Astrocyte (in vitro differentiated cells and primary cell): Measurements from ENCODE around the gene MRNIP. TPM values are rescaled to one million over a fixed set of nuclear protein-coding genes. Genes with fewer than 3 reads are reported as not detected.

Source experiments
- DNase-seq: peaks from one replicate; pipeline ENCODE4 v3.0.0-alpha.2; 2010; ENCODE audit warnings: low read depth
- FAIRE-seq: peaks from 2 replicates; lab custom pipeline; 2011; peaks lifted over from hg19 to GRCh38; lab: Jason Lieb, UNC
- H2AFZ ChIP-seq: 2 replicates; pipeline ENCODE4 v1.6.0; 2012; ENCODE audit warnings: low read depth, low read length, inconsistent platforms
- H3K27ac ChIP-seq: 2 replicates; pipeline ENCODE4 v1.5.1; 2011; ENCODE audit warnings: low read depth, low read length, inconsistent platforms
- H3K27me3 ChIP-seq: 2 replicates; pipeline ENCODE4 v1.6.0; 2011; ENCODE audit warnings: low read length, inconsistent platforms; ENCODE audit not compliant: insufficient read depth
- H3K36me3 ChIP-seq: 2 replicates; pipeline ENCODE4 v1.5.1; 2011; ENCODE audit warnings: low read length, inconsistent platforms; ENCODE audit not compliant: insufficient read depth
- H3K4me1 ChIP-seq: 2 replicates; pipeline ENCODE4 v1.5.1; 2011; ENCODE audit warnings: low read length, inconsistent platforms; ENCODE audit not compliant: insufficient read depth
- H3K4me2 ChIP-seq: 2 replicates; pipeline ENCODE4 v1.6.0; 2012; ENCODE audit warnings: low read length, inconsistent platforms
- H3K4me3 ChIP-seq: 2 replicates; pipeline ENCODE4 v1.5.1; 2011; ENCODE audit warnings: low read depth, mild to moderate bottlenecking, low read length, inconsistent platforms; ENCODE audit not compliant: insufficient read depth
- H3K79me2 ChIP-seq: 2 replicates; pipeline ENCODE4 v1.6.0; 2012; ENCODE audit warnings: mild to moderate bottlenecking, low read length, inconsistent platforms; ENCODE audit not compliant: insufficient read depth
- H3K9ac ChIP-seq: 2 replicates; pipeline ENCODE4 v1.6.0; 2012; ENCODE audit warnings: mild to moderate bottlenecking, low read length, inconsistent platforms
- H3K9me3 ChIP-seq: 2 replicates; pipeline ENCODE4 v1.5.1; 2012; ENCODE audit warnings: low read depth, mild to moderate bottlenecking, low read length, inconsistent platforms; ENCODE audit not compliant: insufficient read depth
- H4K20me1 ChIP-seq: 2 replicates; pipeline ENCODE4 v1.6.0; 2012; ENCODE audit warnings: low read length, inconsistent platforms; ENCODE audit not compliant: insufficient read depth
- H3K27ac Mint-ChIP-seq: one replicate; pipeline ENCODE4 v1.8.0; 2021; ENCODE audit warnings: mild to moderate bottlenecking, mixed read lengths; ENCODE audit not compliant: unreplicated experiment
- H3K27me3 Mint-ChIP-seq: one replicate; pipeline ENCODE4 v1.8.0; 2021; ENCODE audit warnings: low read depth, mixed read lengths; ENCODE audit not compliant: unreplicated experiment
- H3K36me3 Mint-ChIP-seq: one replicate; pipeline ENCODE4 v1.8.0; 2021; ENCODE audit warnings: low read depth, mixed read lengths; ENCODE audit not compliant: unreplicated experiment
- H3K4me1 Mint-ChIP-seq: one replicate; pipeline ENCODE4 v1.8.0; 2021; ENCODE audit warnings: low read depth, mixed read lengths; ENCODE audit not compliant: unreplicated experiment
- H3K4me3 Mint-ChIP-seq: one replicate; pipeline ENCODE4 v1.8.0; 2021; ENCODE audit warnings: mild to moderate bottlenecking, moderate library complexity, mixed read lengths; ENCODE audit not compliant: unreplicated experiment
- H3K9me3 Mint-ChIP-seq: one replicate; pipeline ENCODE4 v1.8.0; 2021; ENCODE audit warnings: mild to moderate bottlenecking, mixed read lengths; ENCODE audit not compliant: unreplicated experiment
- EZH2 ChIP-seq: IDR thresholded peaks from 2 replicates; pipeline ENCODE4 v1.6.1; 2012; ENCODE audit warnings: mild to moderate bottlenecking, low read length, inconsistent platforms; ENCODE audit not compliant: insufficient read depth
- total RNA-seq: library from RNA; stranded (reverse); gene quantifications from 2 replicates; pipeline ENCODE4 v1.2.1, GENCODE V29; 2021
- TF ChIP-seq, protein P1 (sequence below): IDR thresholded peaks from 2 replicates; pipeline ENCODE4 v1.5.1; 2011; ENCODE audit warnings: low read depth, mild to moderate bottlenecking, inconsistent platforms, low read length, moderate library complexity; ENCODE audit not compliant: insufficient read depth

The MRNIP gene
- total RNA-seq, 1 donor from 2014 or later = 20.7 TPM

DNA sequence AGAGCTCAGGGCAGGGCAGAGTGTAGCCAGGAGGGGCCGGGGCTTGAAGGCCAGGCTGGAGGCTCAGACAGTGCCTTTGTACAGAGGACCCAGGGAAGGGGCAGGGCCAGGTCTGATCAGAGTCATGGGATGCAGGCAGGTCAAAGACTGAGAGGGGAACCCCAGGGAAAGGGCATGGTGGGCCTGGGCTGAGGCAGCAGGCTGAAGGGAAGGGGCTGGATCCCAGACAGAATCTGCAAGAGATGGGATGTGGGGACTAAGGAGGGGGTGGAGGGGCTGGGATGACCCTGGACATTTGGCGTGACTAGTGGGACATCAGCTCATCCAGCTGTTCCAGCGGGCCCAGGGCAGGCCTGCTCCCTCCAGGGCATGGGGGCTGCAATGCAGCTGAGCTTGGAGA is 15.5 kb upstream of the MRNIP start:
- Histone ChIP-seq H3K9me3 (no peaks in the 10 kb centered on the region), H4K20me1 (no peaks in the 10 kb centered on the region), H3K9ac (no peak overlapping the region), H2AFZ (no peak overlapping the region), H3K4me3 (no peak overlapping the region), H3K4me2 (no peak overlapping the region), H3K36me3 (peaks cover 24% of the 10 kb centered on the region), H3K27me3 (no peaks in the 10 kb centered on the region), H3K27ac (no peak overlapping the region), H3K79me2 (no peaks in the 10 kb centered on the region), H3K4me1 (no peaks in the 10 kb centered on the region)
- FAIRE-seq (no peak), DNase-seq (no peak)
- peaks cover 17% of the 10 kb centered on the region for H3K36me3 Mint-ChIP-seq
- TF ChIP-seq, protein P1, sequence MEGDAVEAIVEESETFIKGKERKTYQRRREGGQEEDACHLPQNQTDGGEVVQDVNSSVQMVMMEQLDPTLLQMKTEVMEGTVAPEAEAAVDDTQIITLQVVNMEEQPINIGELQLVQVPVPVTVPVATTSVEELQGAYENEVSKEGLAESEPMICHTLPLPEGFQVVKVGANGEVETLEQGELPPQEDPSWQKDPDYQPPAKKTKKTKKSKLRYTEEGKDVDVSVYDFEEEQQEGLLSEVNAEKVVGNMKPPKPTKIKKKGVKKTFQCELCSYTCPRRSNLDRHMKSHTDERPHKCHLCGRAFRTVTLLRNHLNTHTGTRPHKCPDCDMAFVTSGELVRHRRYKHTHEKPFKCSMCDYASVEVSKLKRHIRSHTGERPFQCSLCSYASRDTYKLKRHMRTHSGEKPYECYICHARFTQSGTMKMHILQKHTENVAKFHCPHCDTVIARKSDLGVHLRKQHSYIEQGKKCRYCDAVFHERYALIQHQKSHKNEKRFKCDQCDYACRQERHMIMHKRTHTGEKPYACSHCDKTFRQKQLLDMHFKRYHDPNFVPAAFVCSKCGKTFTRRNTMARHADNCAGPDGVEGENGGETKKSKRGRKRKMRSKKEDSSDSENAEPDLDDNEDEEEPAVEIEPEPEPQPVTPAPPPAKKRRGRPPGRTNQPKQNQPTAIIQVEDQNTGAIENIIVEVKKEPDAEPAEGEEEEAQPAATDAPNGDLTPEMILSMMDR = no peak
- TF ChIP-seq EZH2 = no peak
- H3K27me3 Mint-ChIP-seq = no peaks in the 10 kb centered on the region
- H3K4me1 Mint-ChIP-seq = no peaks in the 10 kb centered on the region
- H3K27ac Mint-ChIP-seq = no peak overlapping the region
- no peak overlapping the region for H3K4me3 Mint-ChIP-seq
- H3K9me3 Mint-ChIP-seq = peaks cover 3% of the 10 kb centered on the region

DNA sequence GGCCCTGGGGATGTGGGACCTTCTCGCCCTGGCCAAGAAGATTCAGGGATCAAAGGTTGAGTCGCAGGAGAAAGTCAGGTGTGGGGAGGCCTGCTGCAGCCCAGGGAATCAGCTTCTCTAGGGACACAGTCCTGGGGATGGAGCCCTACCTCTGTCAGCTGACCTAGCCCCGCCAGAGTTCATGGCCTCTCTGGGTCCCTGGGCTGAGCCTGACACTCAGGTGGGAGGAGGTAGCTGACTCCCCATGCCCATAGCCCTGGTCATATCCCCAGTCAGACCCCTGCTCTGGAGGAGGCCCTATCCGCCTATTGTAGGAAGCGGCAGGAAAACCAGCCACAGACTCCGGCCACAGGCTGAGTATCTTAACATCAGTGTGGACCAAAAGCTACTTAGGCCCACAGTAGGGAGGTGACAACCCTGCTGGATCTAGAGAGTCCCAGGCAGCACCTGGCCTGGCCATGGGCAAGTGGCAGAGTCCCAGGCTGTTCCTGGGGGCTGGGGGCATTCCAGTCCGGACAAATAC is 15.0 kb upstream of the MRNIP start:
- H3K9ac ChIP-seq = no peak overlapping the region
- peaks cover 24% of the 10 kb centered on the region for H3K36me3 ChIP-seq
- no peaks in the 10 kb centered on the region for H3K4me1 ChIP-seq
- H3K27ac ChIP-seq = no peak overlapping the region
- FAIRE-seq (no peak), DNase-seq (no peak)
- H2AFZ ChIP-seq = no peak overlapping the region
- H3K9me3 ChIP-seq = no peaks in the 10 kb centered on the region
- no peaks in the 10 kb centered on the region for H4K20me1 ChIP-seq
- H3K36me3 Mint-ChIP-seq = peaks cover 17% of the 10 kb centered on the region
- H3K27me3 ChIP-seq = no peaks in the 10 kb centered on the region
- peaks cover 3% of the 10 kb centered on the region for H3K9me3 Mint-ChIP-seq
- no peaks in the 10 kb centered on the region for H3K4me1 Mint-ChIP-seq
- TF ChIP-seq, protein P1 = no peak
- no peak for TF ChIP-seq EZH2
- no peaks in the 10 kb centered on the region for H3K27me3 Mint-ChIP-seq
- no peak overlapping the region for H3K27ac Mint-ChIP-seq
- H3K4me2 ChIP-seq = no peak overlapping the region
- no peak overlapping the region for H3K4me3 Mint-ChIP-seq
- H3K79me2 ChIP-seq = no peaks in the 10 kb centered on the region
- no peak overlapping the region for H3K4me3 ChIP-seq

DNA sequence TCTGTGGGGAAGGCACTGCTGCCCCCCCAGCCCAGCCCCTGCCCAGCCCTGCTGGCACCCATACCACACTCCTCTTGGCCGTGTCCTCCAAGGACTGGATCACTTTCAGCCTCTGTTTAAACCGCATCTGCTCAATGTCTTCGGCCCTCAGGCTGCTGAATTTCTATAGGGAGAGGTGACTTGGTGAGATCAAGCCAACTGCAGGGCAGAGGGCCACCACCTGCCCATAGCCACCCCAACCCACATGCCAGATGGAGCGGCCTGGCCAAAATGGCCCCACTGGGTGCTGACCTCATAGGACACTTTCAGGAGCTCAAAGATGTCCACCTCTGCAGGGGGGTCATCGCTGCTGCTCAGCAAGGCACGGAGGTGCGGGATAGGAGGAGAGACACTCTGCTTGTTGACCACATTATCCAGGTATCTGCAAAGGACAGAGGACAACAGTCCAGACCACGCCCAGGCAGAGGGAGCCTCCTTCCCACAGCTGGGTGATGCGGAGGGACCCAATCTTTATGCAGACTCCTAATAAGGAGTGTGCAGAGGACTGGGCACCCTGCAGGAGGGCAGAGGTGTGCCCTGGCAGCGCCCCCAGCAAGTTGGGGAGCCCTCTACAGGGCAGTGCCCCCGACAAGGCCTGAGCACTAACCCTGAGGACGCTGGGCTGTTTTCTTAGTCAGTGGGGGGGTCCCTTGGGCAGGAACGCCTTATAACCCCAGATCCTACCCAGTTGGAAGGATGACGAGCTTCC is 14.4 kb upstream of the MRNIP start:
- H3K36me3 Mint-ChIP-seq = peaks cover 16% of the 10 kb centered on the region
- no peaks in the 10 kb centered on the region for H4K20me1 ChIP-seq
- H3K27ac Mint-ChIP-seq = no peak overlapping the region
- H3K27me3 Mint-ChIP-seq = no peaks in the 10 kb centered on the region
- H3K36me3 ChIP-seq = peaks cover 23% of the 10 kb centered on the region
- no peak overlapping the region for H2AFZ ChIP-seq
- H3K4me1 ChIP-seq = no peaks in the 10 kb centered on the region
- no peak overlapping the region for H3K4me3 ChIP-seq
- TF ChIP-seq, protein P1 = no peak
- no peak for TF ChIP-seq EZH2
- no peak overlapping the region for H3K9ac ChIP-seq
- H3K9me3 ChIP-seq = no peaks in the 10 kb centered on the region
- FAIRE-seq = no peak
- H3K79me2 ChIP-seq = no peaks in the 10 kb centered on the region
- no peaks in the 10 kb centered on the region for H3K4me1 Mint-ChIP-seq
- no peaks in the 10 kb centered on the region for H3K27me3 ChIP-seq
- no peak for DNase-seq
- no peak overlapping the region for H3K4me3 Mint-ChIP-seq
- peaks cover 3% of the 10 kb centered on the region for H3K9me3 Mint-ChIP-seq
- H3K27ac ChIP-seq = no peak overlapping the region
- H3K4me2 ChIP-seq = no peak overlapping the region
